GM23338 (cell line): Measurements from ENCODE around the gene HIPK1. TPM values are rescaled to one million over a fixed set of nuclear protein-coding genes. Genes with fewer than 3 reads are reported as not detected.

Source experiments
- ATAC-seq: fragments of 200-7000 bp; cut with Tn5 transposase; 3 replicates; pipeline ENCODE4 v1.9.1; 2020
- DNase-seq: peaks from one replicate; pipeline ENCODE4 v3.0.0-alpha.2; 2015; ENCODE audit warnings: low spot score
- H2AFZ ChIP-seq: fragments of 200-600 bp; sonication (generic); 2 replicates; pipeline ENCODE4 v1.8.0; 2016; ENCODE audit warnings: antibody characterized with exemption, mild to moderate bottlenecking, moderate library complexity
- H3F3A ChIP-seq: fragments of 200-600 bp; sonication (generic); replicated peaks from 2 replicates; pipeline ENCODE4 v1.8.0; 2017; ENCODE audit warnings: antibody characterized with exemption, mixed run types, low read depth
- H3K27ac ChIP-seq: fragments of 200-600 bp; sonication (generic); 2 replicates; pipeline ENCODE4 v1.6.1; 2016; ENCODE audit warnings: low read depth
- H3K27me3 ChIP-seq: fragments of 200-600 bp; sonication (generic); 2 replicates; pipeline ENCODE4 v1.8.0; 2016; ENCODE audit warnings: mild to moderate bottlenecking, mixed run types, moderate library complexity; ENCODE audit not compliant: insufficient read depth
- H3K36me3 ChIP-seq: fragments of 200-600 bp; sonication (generic); 2 replicates; pipeline ENCODE4 v1.8.0; 2016; ENCODE audit warnings: mild to moderate bottlenecking; ENCODE audit not compliant: insufficient read depth
- H3K4me1 ChIP-seq: fragments of 200-600 bp; sonication (generic); 2 replicates; pipeline ENCODE4 v1.8.0; 2016; ENCODE audit warnings: mild to moderate bottlenecking, moderate library complexity; ENCODE audit not compliant: insufficient read depth
- H3K4me2 ChIP-seq: fragments of 200-600 bp; sonication (generic); 2 replicates; pipeline ENCODE4 v1.7.1; 2017; ENCODE audit warnings: mixed run types
- H3K4me3 ChIP-seq: fragments of 200-600 bp; sonication (generic); 2 replicates; pipeline ENCODE4 v1.6.1; 2016; ENCODE audit warnings: mixed run types
- H3K79me2 ChIP-seq: fragments of 200-600 bp; sonication (generic); replicated peaks from 2 replicates; pipeline ENCODE4 v1.8.0; 2017; ENCODE audit warnings: mild to moderate bottlenecking; ENCODE audit not compliant: insufficient read depth
- H3K9me2 ChIP-seq: fragments of 200-600 bp; sonication (generic); 2 replicates; pipeline ENCODE4 v1.8.0; 2017; ENCODE audit not compliant: insufficient read depth
- H4K20me1 ChIP-seq: fragments of 200-600 bp; sonication (generic); replicated peaks from 2 replicates; pipeline ENCODE4 v1.8.0; 2017; ENCODE audit warnings: mild to moderate bottlenecking; ENCODE audit not compliant: insufficient read depth
- H3K27ac Mint-ChIP-seq: 2 replicates; pipeline ENCODE4 v1.8.0; 2020; ENCODE audit warnings: inconsistent platforms, mild to moderate bottlenecking, moderate library complexity, mixed read lengths
- H3K27me3 Mint-ChIP-seq: 3 replicates; pipeline ENCODE4 v1.8.0; 2022; ENCODE audit warnings: low read depth, mild to moderate bottlenecking, moderate library complexity, mixed read lengths, inconsistent platforms; ENCODE audit not compliant: insufficient read depth, poor library complexity
- H3K36me3 Mint-ChIP-seq: 3 replicates; pipeline ENCODE4 v1.8.0; 2021; ENCODE audit warnings: low read depth, mild to moderate bottlenecking, inconsistent platforms, moderate library complexity, mixed read lengths
- H3K4me1 Mint-ChIP-seq: 3 replicates; pipeline ENCODE4 v1.8.0; 2020; ENCODE audit warnings: mild to moderate bottlenecking, inconsistent platforms, mixed read lengths
- H3K4me3 Mint-ChIP-seq: 3 replicates; pipeline ENCODE4 v1.8.0; 2021; ENCODE audit warnings: moderate library complexity, mild to moderate bottlenecking, inconsistent platforms, mixed read lengths
- H3K9me3 Mint-ChIP-seq: 3 replicates; pipeline ENCODE4 v1.8.0; 2020; ENCODE audit warnings: moderate library complexity, mild to moderate bottlenecking, inconsistent platforms, mixed read lengths
- EZH2phosphoT487 ChIP-seq: fragments of 200-600 bp; sonication (generic); IDR thresholded peaks from one replicate; pipeline ENCODE4 v1.8.1; 2018; ENCODE audit warnings: antibody characterized with exemption; ENCODE audit not compliant: unreplicated experiment
- JUNB ChIP-seq: IDR thresholded peaks from one replicate; pipeline ENCODE4 v1.6.1; 2016; ENCODE audit warnings: antibody characterized with exemption; ENCODE audit not compliant: unreplicated experiment
- POLR2AphosphoS5 ChIP-seq: IDR thresholded peaks from 2 replicates; pipeline ENCODE4 v1.6.1; 2016; ENCODE audit warnings: antibody characterized with exemption, low read depth
- STAT1 ChIP-seq: IDR thresholded peaks from one replicate; pipeline ENCODE4 v1.6.1; 2016; ENCODE audit warnings: antibody characterized with exemption; ENCODE audit not compliant: unreplicated experiment
- ZNF114 ChIP-seq: fragments of 250-450 bp; sonication (Bioruptor Pico); IDR thresholded peaks from 2 replicates; pipeline ENCODE4 v1.5.0; 2020; ENCODE audit warnings: mild to moderate bottlenecking, moderate library complexity
- ZNF331 ChIP-seq: fragments of 250-450 bp; sonication (Bioruptor Pico); IDR thresholded peaks from 2 replicates; pipeline ENCODE4 v1.5.0; 2020; ENCODE audit warnings: low read depth, mild to moderate bottlenecking, moderate library complexity
- polyA plus RNA-seq: library from polyadenylated mRNA; unstranded; fragments of >200 nt; fragmentation: Nextera tagmentation; extraction: Ambion mirVana; gene quantifications from 2 replicates; pipeline ENCODE4 v1.2.1, GENCODE V29; 2016
- total RNA-seq: library from RNA; depleted of rRNA; stranded (reverse); fragments of >200 nt; shearing (Covaris generic); gene quantifications from 2 replicates; pipeline ENCODE4 v1.2.3, GENCODE V29; 2014
- TF ChIP-seq, protein P1 (sequence below): IDR thresholded peaks from one replicate; pipeline ENCODE4 v1.6.1; 2018; ENCODE audit warnings: antibody characterized with exemption; ENCODE audit not compliant: unreplicated experiment
- TF ChIP-seq, protein P2 (sequence below), 2 experiments: fragments of 200-600 bp in 1 of 2; sonication (generic) in 1 of 2; conservative IDR thresholded peaks; 2 replicates each; pipeline versions ENCODE4 v1.5.1 to v1.6.1; 2016 to 2017; ENCODE audit warnings: antibody characterized with exemption in 2 of 2, low read depth in 2 of 2, mild to moderate bottlenecking in 2 of 2, moderate library complexity in 1 of 2
- TF ChIP-seq, protein P3 (sequence below): fragments of 250-450 bp; sonication (Bioruptor Pico); IDR thresholded peaks from 2 replicates; pipeline ENCODE4 v1.5.0; 2020; ENCODE audit warnings: mild to moderate bottlenecking, moderate library complexity

The HIPK1 gene
- total and polyA plus RNA-seq, 2 experiments from 2014 or later, result 14.3 to 47.5 TPM

DNA sequence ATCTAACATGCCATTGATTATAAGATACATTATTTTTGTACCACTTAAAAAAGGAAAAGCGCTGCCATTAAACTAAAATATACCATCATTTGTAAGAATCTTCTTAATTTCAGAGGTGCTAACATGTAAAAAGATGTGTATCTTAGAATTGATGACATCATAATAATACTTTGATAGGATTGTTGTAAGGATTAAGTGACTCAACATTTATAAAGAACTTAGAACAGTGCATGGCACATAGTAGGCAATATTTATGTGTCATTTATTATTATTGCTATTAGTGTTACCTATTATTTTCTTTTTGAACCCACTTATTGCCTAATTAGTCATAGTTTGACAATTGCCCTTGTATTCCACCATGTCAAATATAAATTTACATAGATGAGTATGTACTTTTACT is 21.8 kb downstream of the HIPK1 start (continued):
- TF ChIP-seq, protein P1, sequence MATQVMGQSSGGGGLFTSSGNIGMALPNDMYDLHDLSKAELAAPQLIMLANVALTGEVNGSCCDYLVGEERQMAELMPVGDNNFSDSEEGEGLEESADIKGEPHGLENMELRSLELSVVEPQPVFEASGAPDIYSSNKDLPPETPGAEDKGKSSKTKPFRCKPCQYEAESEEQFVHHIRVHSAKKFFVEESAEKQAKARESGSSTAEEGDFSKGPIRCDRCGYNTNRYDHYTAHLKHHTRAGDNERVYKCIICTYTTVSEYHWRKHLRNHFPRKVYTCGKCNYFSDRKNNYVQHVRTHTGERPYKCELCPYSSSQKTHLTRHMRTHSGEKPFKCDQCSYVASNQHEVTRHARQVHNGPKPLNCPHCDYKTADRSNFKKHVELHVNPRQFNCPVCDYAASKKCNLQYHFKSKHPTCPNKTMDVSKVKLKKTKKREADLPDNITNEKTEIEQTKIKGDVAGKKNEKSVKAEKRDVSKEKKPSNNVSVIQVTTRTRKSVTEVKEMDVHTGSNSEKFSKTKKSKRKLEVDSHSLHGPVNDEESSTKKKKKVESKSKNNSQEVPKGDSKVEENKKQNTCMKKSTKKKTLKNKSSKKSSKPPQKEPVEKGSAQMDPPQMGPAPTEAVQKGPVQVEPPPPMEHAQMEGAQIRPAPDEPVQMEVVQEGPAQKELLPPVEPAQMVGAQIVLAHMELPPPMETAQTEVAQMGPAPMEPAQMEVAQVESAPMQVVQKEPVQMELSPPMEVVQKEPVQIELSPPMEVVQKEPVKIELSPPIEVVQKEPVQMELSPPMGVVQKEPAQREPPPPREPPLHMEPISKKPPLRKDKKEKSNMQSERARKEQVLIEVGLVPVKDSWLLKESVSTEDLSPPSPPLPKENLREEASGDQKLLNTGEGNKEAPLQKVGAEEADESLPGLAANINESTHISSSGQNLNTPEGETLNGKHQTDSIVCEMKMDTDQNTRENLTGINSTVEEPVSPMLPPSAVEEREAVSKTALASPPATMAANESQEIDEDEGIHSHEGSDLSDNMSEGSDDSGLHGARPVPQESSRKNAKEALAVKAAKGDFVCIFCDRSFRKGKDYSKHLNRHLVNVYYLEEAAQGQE, result no peak
- TF ChIP-seq ZNF114 (CRISPR knock-in tag) (no peak), JUNB (no peak), POLR2AphosphoS5 (no peak)

GRCh38 chr1:113951719-113952118 is 22.6 kb downstream of the HIPK1 start:
- H3K36me3 ChIP-seq, result 0 out of 2 replicates have a peak, but pooled peaks cover 4% of the 10 kb centered on the region
- H3K79me2 ChIP-seq, result peaks cover 27% of the 10 kb centered on the region; the same call in 1 of the 2 replicates
- H4K20me1 ChIP-seq, result no peaks in the 10 kb centered on the region
- ATAC-seq (no peak), DNase-seq (no peak)
- H3K9me2 ChIP-seq, result no peaks in the 10 kb centered on the region
- no peak overlapping the region for H3K4me2 ChIP-seq
- H3K27me3 ChIP-seq, result no peaks in the 10 kb centered on the region
- H3K4me3 ChIP-seq, result no peak overlapping the region
- Mint-ChIP-seq H3K36me3 (peaks cover 12% of the 10 kb centered on the region; the same call in 2 of the 3 replicates), H3K9me3 (no peaks in the 10 kb centered on the region), H3K4me1 (peaks cover 16% of the 10 kb centered on the region; the same call in 2 of the 3 replicates), H3K27ac (no peak overlapping the region), H3K27me3 (no peaks in the 10 kb centered on the region), H3K4me3 (no peak overlapping the region)
- 0 out of 2 replicates have a peak, but pooled peaks cover 4% of the 10 kb centered on the region for H3K4me1 ChIP-seq
- no peak overlapping the region for H3K27ac ChIP-seq
- H2AFZ ChIP-seq, result no peak overlapping the region
- H3F3A ChIP-seq, result no peaks in the 10 kb centered on the region
- TF ChIP-seq, protein P1, result no peak
- TF ChIP-seq ZNF331, result no peak
- TF ChIP-seq STAT1, result no peak
- TF ChIP-seq, protein P2, sequence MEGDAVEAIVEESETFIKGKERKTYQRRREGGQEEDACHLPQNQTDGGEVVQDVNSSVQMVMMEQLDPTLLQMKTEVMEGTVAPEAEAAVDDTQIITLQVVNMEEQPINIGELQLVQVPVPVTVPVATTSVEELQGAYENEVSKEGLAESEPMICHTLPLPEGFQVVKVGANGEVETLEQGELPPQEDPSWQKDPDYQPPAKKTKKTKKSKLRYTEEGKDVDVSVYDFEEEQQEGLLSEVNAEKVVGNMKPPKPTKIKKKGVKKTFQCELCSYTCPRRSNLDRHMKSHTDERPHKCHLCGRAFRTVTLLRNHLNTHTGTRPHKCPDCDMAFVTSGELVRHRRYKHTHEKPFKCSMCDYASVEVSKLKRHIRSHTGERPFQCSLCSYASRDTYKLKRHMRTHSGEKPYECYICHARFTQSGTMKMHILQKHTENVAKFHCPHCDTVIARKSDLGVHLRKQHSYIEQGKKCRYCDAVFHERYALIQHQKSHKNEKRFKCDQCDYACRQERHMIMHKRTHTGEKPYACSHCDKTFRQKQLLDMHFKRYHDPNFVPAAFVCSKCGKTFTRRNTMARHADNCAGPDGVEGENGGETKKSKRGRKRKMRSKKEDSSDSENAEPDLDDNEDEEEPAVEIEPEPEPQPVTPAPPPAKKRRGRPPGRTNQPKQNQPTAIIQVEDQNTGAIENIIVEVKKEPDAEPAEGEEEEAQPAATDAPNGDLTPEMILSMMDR (conservative IDR thresholded peaks at IDR 0.05; ENCODE audit: low read depth in 2 of 2), result no peak
- no peak for TF ChIP-seq POLR2AphosphoS5
- TF ChIP-seq EZH2phosphoT487, result no peak
- TF ChIP-seq, protein P3, sequence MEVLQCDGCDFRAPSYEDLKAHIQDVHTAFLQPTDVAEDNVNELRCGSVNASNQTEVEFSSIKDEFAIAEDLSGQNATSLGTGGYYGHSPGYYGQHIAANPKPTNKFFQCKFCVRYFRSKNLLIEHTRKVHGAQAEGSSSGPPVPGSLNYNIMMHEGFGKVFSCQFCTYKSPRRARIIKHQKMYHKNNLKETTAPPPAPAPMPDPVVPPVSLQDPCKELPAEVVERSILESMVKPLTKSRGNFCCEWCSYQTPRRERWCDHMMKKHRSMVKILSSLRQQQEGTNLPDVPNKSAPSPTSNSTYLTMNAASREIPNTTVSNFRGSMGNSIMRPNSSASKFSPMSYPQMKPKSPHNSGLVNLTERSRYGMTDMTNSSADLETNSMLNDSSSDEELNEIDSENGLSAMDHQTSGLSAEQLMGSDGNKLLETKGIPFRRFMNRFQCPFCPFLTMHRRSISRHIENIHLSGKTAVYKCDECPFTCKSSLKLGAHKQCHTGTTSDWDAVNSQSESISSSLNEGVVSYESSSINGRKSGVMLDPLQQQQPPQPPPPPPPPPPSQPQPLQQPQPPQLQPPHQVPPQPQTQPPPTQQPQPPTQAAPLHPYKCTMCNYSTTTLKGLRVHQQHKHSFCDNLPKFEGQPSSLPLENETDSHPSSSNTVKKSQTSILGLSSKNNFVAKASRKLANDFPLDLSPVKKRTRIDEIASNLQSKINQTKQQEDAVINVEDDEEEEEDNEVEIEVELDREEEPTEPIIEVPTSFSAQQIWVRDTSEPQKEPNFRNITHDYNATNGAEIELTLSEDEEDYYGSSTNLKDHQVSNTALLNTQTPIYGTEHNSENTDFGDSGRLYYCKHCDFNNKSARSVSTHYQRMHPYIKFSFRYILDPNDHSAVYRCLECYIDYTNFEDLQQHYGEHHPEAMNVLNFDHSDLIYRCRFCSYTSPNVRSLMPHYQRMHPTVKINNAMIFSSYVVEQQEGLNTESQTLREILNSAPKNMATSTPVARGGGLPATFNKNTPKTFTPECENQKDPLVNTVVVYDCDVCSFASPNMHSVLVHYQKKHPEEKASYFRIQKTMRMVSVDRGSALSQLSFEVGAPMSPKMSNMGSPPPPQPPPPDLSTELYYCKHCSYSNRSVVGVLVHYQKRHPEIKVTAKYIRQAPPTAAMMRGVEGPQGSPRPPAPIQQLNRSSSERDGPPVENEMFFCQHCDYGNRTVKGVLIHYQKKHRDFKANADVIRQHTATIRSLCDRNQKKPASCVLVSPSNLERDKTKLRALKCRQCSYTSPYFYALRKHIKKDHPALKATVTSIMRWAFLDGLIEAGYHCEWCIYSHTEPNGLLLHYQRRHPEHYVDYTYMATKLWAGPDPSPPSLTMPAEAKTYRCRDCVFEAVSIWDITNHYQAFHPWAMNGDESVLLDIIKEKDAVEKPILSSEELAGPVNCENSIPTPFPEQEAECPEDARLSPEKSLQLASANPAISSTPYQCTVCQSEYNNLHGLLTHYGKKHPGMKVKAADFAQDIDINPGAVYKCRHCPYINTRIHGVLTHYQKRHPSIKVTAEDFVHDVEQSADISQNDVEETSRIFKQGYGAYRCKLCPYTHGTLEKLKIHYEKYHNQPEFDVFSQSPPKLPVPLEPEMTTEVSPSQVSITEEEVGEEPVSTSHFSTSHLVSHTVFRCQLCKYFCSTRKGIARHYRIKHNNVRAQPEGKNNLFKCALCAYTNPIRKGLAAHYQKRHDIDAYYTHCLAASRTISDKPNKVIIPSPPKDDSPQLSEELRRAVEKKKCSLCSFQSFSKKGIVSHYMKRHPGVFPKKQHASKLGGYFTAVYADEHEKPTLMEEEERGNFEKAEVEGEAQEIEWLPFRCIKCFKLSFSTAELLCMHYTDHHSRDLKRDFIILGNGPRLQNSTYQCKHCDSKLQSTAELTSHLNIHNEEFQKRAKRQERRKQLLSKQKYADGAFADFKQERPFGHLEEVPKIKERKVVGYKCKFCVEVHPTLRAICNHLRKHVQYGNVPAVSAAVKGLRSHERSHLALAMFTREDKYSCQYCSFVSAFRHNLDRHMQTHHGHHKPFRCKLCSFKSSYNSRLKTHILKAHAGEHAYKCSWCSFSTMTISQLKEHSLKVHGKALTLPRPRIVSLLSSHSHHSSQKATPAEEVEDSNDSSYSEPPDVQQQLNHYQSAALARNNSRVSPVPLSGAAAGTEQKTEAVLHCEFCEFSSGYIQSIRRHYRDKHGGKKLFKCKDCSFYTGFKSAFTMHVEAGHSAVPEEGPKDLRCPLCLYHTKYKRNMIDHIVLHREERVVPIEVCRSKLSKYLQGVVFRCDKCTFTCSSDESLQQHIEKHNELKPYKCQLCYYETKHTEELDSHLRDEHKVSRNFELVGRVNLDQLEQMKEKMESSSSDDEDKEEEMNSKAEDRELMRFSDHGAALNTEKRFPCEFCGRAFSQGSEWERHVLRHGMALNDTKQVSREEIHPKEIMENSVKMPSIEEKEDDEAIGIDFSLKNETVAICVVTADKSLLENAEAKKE, result no peak
- no peak for TF ChIP-seq ZNF114 (CRISPR knock-in tag)
- TF ChIP-seq JUNB, result no peak
